COLO829 (cell line): ENCODE results near the gene ORM2.

ENCODE experiments used
- DNase-seq: peaks from one replicate; pipeline ENCODE4 v3.0.0; 2012; ENCODE audit warnings: low spot score

ORM2 gene

GRCh38 chr9:114294664-114295063 lies 35.0 kb upstream of the ORM2 start:
- no peak for DNase-seq

- no peak for DNase-seq
Measured at GRCh38 chr9:114296338-114296737, 33.3 kb upstream of the ORM2 start.

GRCh38 chr9:114299286-114300152 lies 30.1 kb upstream of the ORM2 start:
- DNase-seq, result no peak

- no peak for DNase-seq
Measured at GRCh38 chr9:114300153-114300845, 29.4 kb upstream of the ORM2 start.

- no peak for DNase-seq
Measured at GRCh38 chr9:114300846-114301797, 28.5 kb upstream of the ORM2 start.

GRCh38 chr9:114301798-114302565 lies 27.7 kb upstream of the ORM2 start:
- no peak for DNase-seq

- DNase-seq, result no peak
Measured at GRCh38 chr9:114302727-114303126, 26.9 kb upstream of the ORM2 start.

- no peak for DNase-seq
Measured at GRCh38 chr9:114303571-114303970, 26.1 kb upstream of the ORM2 start.

GRCh38 chr9:114303977-114304376 lies 25.7 kb upstream of the ORM2 start:
- no peak for DNase-seq

- DNase-seq, result no peak
Measured at GRCh38 chr9:114304416-114305188, 25.1 kb upstream of the ORM2 start.

GRCh38 chr9:114307899-114308267 lies 21.8 kb upstream of the ORM2 start:
- no peak for DNase-seq

- no peak for DNase-seq
Measured at GRCh38 chr9:114308361-114308950, 21.2 kb upstream of the ORM2 start.

- no peak for DNase-seq
Measured at GRCh38 chr9:114309096-114309495, 20.6 kb upstream of the ORM2 start.

GRCh38 chr9:114310471-114311450 lies 18.9 kb upstream of the ORM2 start:
- no peak for DNase-seq

GRCh38 chr9:114311571-114312512 lies 17.8 kb upstream of the ORM2 start:
- no peak for DNase-seq

GRCh38 chr9:114312513-114312875 lies 17.2 kb upstream of the ORM2 start:
- no peak for DNase-seq

- DNase-seq, result no peak
Measured at GRCh38 chr9:114313186-114313585, 16.5 kb upstream of the ORM2 start.

GRCh38 chr9:114314256-114314867 lies 15.3 kb upstream of the ORM2 start:
- no peak for DNase-seq
